K562 (cell line): Measurements from ENCODE around the gene UBE2S. TPM values are rescaled to one million over a fixed set of nuclear protein-coding genes. Genes with fewer than 3 reads are reported as not detected.

ENCODE experiments used
- ARID1B ChIP-seq: fragments of 450-650 bp; IDR thresholded peaks from 2 replicates; pipeline ENCODE4 v1.6.1; 2016; ENCODE audit warnings: antibody characterized with exemption, mild to moderate bottlenecking, inconsistent platforms
- CBX5 ChIP-seq: IDR thresholded peaks from 2 replicates; pipeline ENCODE4 v1.6.1; 2014; ENCODE audit warnings: low read depth, borderline replicate concordance
- CEBPB ChIP-seq: fragments of 450-650 bp; IDR thresholded peaks from 2 replicates; pipeline ENCODE4 v1.6.1; 2016; ENCODE audit warnings: missing genetic modification characterization, missing compliant biosample characterization
- CHD1 ChIP-seq: fragments of 200-600 bp; sonication (generic); IDR thresholded peaks from one replicate; pipeline ENCODE4 v1.6.1; 2012; ENCODE audit warnings: mild to moderate bottlenecking, moderate library complexity, low read length, inconsistent platforms
- CREB1 ChIP-seq, 2 experiments: sonication (generic) in 1 of 2; formaldehyde crosslinking in 1 of 2; IDR thresholded peaks; 2 replicates each; pipeline versions ENCODE4 v1.6.1 to v1.8.0; 2012 to 2022; ENCODE audit warnings: inconsistent platforms in 1 of 2, mild to moderate bottlenecking in 1 of 2, missing genetic modification reagents in 1 of 2, moderate library complexity in 1 of 2
- ESRRA ChIP-seq: fragments of 450-650 bp; IDR thresholded peaks from 2 replicates; pipeline ENCODE4 v1.6.1; 2014; ENCODE audit warnings: low read depth, mild to moderate bottlenecking, moderate library complexity, borderline replicate concordance
- FOXA1 ChIP-seq: fragments of 450-650 bp; IDR thresholded peaks from 2 replicates; pipeline ENCODE4 v1.6.1; 2016; ENCODE audit warnings: mild to moderate bottlenecking, borderline replicate concordance
- KLF13 ChIP-seq: fragments of 450-650 bp; IDR thresholded peaks from 2 replicates; pipeline ENCODE4 v1.6.1; 2016; ENCODE audit warnings: missing genetic modification characterization, low read depth, mild to moderate bottlenecking, missing compliant biosample characterization, moderate library complexity, borderline replicate concordance
- MTA2 ChIP-seq: fragments of 450-650 bp; IDR thresholded peaks from 2 replicates; pipeline ENCODE4 v1.6.1; 2016; ENCODE audit warnings: low read depth
- PCBP2 ChIP-seq: fragments of 200-400 bp; formaldehyde crosslinking; IDR thresholded peaks from 2 replicates; pipeline ENCODE4 v1.6.1; 2018; ENCODE audit warnings: low read length, low read depth, mild to moderate bottlenecking, moderate library complexity; ENCODE audit not compliant: poor library complexity, severe bottlenecking
- PHTF2 ChIP-seq: fragments of 250-450 bp; sonication (Bioruptor Pico); IDR thresholded peaks from 2 replicates; pipeline ENCODE4 v1.5.0; 2021; ENCODE audit warnings: mild to moderate bottlenecking
- PML ChIP-seq: IDR thresholded peaks from 2 replicates; pipeline ENCODE4 v1.6.1; 2012; ENCODE audit warnings: low read length, inconsistent platforms
- RAD51 ChIP-seq: fragments of 450-650 bp; IDR thresholded peaks from 2 replicates; pipeline ENCODE4 v1.7.1; 2016; ENCODE audit warnings: low read depth, mild to moderate bottlenecking, borderline replicate concordance
- RBM17 ChIP-seq: fragments of 200-400 bp; formaldehyde crosslinking; IDR thresholded peaks from 2 replicates; pipeline ENCODE4 v1.6.1; 2017; ENCODE audit warnings: low read depth, mild to moderate bottlenecking, low read length, borderline replicate concordance
- SAFB2 ChIP-seq: fragments of 200-400 bp; formaldehyde crosslinking; IDR thresholded peaks from 2 replicates; pipeline ENCODE4 v1.6.1; 2018; ENCODE audit warnings: borderline replicate concordance, low read length, low read depth, moderate library complexity; ENCODE audit not compliant: severe bottlenecking
- SMC3 ChIP-seq: conservative IDR thresholded peaks from 2 replicates; pipeline ENCODE4 v1.6.1; 2011; ENCODE audit warnings: low read depth, low read length, improper control_type of control experiment; ENCODE audit not compliant: insufficient read depth
- SNIP1 ChIP-seq: fragments of 450-650 bp; IDR thresholded peaks from 2 replicates; pipeline ENCODE4 v1.7.1; 2017; ENCODE audit warnings: low read depth, mild to moderate bottlenecking
- TCF7L2 ChIP-seq: fragments of 150-350 bp; IDR thresholded peaks from 2 replicates; pipeline ENCODE4 v1.6.1; 2016; ENCODE audit warnings: low read depth, mild to moderate bottlenecking, low read length, moderate library complexity
- THRB ChIP-seq: fragments of 450-650 bp; formaldehyde crosslinking; conservative IDR thresholded peaks from 2 replicates; pipeline ENCODE4 v1.4.0; 2022; ENCODE audit warnings: mild to moderate bottlenecking, missing genetic modification characterization
- USF2 ChIP-seq: sonication (generic); formaldehyde crosslinking; IDR thresholded peaks from 2 replicates; pipeline ENCODE4 v1.5.0; 2020; ENCODE audit warnings: missing genetic modification reagents
- ZBED1 ChIP-seq: IDR thresholded peaks from 2 replicates; pipeline ENCODE4 v1.6.1; 2014
- ZBTB26 ChIP-seq: fragments of 450-650 bp; formaldehyde crosslinking; IDR thresholded peaks from 2 replicates; pipeline ENCODE4 v1.4.0; 2022; ENCODE audit warnings: missing genetic modification characterization
- ZBTB49 ChIP-seq: sonication (generic); formaldehyde crosslinking; IDR thresholded peaks from 2 replicates; pipeline ENCODE4 v1.8.0; 2022; ENCODE audit warnings: missing genetic modification reagents, mild to moderate bottlenecking, borderline replicate concordance
- ZNF263 ChIP-seq: sonication (generic); formaldehyde crosslinking; IDR thresholded peaks from 2 replicates; pipeline ENCODE4 v1.8.0; 2022; ENCODE audit warnings: mild to moderate bottlenecking, missing genetic modification reagents, borderline replicate concordance
- ZNF57 ChIP-seq: fragments of 450-650 bp; formaldehyde crosslinking; IDR thresholded peaks from 2 replicates; pipeline ENCODE4 v1.4.0; 2020; ENCODE audit warnings: mild to moderate bottlenecking, moderate library complexity
- ZNF778 ChIP-seq: fragments of 450-650 bp; formaldehyde crosslinking; IDR thresholded peaks from 2 replicates; pipeline ENCODE4 v1.4.0; 2020; ENCODE audit warnings: mild to moderate bottlenecking, moderate library complexity
- polyA plus RNA-seq, 8 experiments: library from polyadenylated mRNA; depleted of rRNA in 4 of 8; stranded (reverse) in 5 of 8; unstranded in 3 of 8; fragments of >200 nt; fragmentation: Nextera tagmentation in 2 of 8; fragmentation: Illumina TruSeq in 1 of 8; extraction: Ambion mirVana in 2 of 8; extraction: Trizol in 1 of 8; gene quantifications; 2 replicates each; pipeline versions ENCODE4 v1.2.1 to v1.2.3, GENCODE V29; 2011 to 2014; ENCODE audit warnings: inconsistent platforms in 1 of 8, missing spikeins in 1 of 8
- total RNA-seq, 7 experiments: library from RNA; depleted of rRNA in 6 of 7; stranded (reverse); fragments of >200 nt in 6 of 7; fragmentation: Illumina TruSeq in 2 of 7; extraction: Trizol in 2 of 7; gene quantifications; 2 replicates each; pipeline versions ENCODE4 v1.2.1 to v1.2.3, GENCODE V29; 2011 to 2021; ENCODE audit warnings: low replicate concordance in 1 of 7

Gene UBE2S
- total and polyA plus RNA-seq, 9 of the 15 experiments (the other 6 are each of a cell fraction or from before 2014, with no cell fraction given), result 1.5 to 1,305 (median 157) TPM

- no peak for TF ChIP-seq MTA2
- TF ChIP-seq KLF13, result 0 out of 2 replicates have a peak, but pooled peaks have one; percentile 19
- TF ChIP-seq THRB (CRISPR knock-in tag), result no peak
- TF ChIP-seq ZBED1, result no peak
- no peak for TF ChIP-seq TCF7L2
- TF ChIP-seq SNIP1, result no peak
- no peak for TF ChIP-seq SAFB2
- TF ChIP-seq RBM17, result no peak
- no peak for TF ChIP-seq CBX5
- no peak for TF ChIP-seq ZBTB26
- no peak for TF ChIP-seq CEBPB (tag)
- TF ChIP-seq ZBTB49, result no peak
- TF ChIP-seq RAD51, result no peak
- TF ChIP-seq CREB1 (IDR thresholded peaks at IDR 0.05), result no peak
- TF ChIP-seq CREB1 (CRISPR knock-in tag; IDR thresholded peaks at IDR 0.05), result no peak
- no peak for TF ChIP-seq PCBP2
- TF ChIP-seq PML, result no peak
- no peak for TF ChIP-seq SMC3
- no peak for TF ChIP-seq FOXA1
- TF ChIP-seq ZNF263 (CRISPR knock-in tag), result no peak
- TF ChIP-seq ARID1B, result no peak
- TF ChIP-seq ZNF778, result no peak
- peak; percentile 76 for TF ChIP-seq CHD1
- no peak for TF ChIP-seq ZNF57 (CRISPR knock-in tag)
- TF ChIP-seq PHTF2 (CRISPR knock-in tag), result no peak
- TF ChIP-seq ESRRA, result peak; percentile 0; the same call in 1 of the 2 replicates
- no peak for TF ChIP-seq USF2
Observed at GRCh38 chr19:55408533-55408872, 915 bp upstream of the UBE2S start (continued).
